Stimulated activated CD8-positive, alpha-beta memory T cell treated with anti-CD3 and anti-CD28 coated beads, Interleukin-12 subunit alpha, Interleukin-12 subunit beta, amount 100 ng/mL, for 1 hour (primary cell): ENCODE results near the gene CPA5.
"Not testable (repeated sequence)": the region's sequence is repeated elsewhere in the genome, so short reads cannot be mapped to it uniquely, and the experiment has no call there.

Experiments
- DNase-seq: peaks from one replicate; pipeline ENCODE4 v3.0.0-alpha.2; 2020; ENCODE audit warnings: low read depth

The CPA5 gene, protein sequence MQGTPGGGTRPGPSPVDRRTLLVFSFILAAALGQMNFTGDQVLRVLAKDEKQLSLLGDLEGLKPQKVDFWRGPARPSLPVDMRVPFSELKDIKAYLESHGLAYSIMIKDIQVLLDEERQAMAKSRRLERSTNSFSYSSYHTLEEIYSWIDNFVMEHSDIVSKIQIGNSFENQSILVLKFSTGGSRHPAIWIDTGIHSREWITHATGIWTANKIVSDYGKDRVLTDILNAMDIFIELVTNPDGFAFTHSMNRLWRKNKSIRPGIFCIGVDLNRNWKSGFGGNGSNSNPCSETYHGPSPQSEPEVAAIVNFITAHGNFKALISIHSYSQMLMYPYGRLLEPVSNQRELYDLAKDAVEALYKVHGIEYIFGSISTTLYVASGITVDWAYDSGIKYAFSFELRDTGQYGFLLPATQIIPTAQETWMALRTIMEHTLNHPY

DNA sequence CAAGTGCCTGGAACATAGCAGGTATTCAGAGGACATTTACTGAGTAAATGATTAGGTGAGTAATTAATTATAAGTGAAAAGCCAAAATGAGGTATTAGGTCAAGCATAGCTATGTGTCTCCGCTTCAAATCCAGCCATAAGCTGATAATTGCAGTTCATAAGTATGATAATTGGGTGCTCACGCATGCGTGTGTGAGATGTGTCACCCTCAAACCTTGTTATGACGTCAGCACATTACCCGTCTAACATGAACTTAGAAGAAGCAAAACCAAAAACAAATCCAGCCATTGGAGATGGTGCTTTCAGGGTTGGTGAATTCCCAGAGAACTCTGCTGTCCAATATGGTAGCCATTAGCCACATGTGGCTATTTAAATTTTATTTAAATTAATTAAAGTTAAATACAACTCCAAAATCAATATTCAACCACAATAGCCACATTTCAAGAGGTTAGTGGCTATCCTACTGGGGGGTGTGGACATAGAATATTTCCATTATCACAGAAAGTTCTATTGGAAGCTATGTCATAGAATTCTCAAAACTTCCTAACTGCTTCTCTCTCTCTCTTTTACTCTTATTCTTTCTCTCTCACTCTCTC is at the start of gene CPA5:
Gene CPA5 (plus strand): TSS at position 546 of the 596 bp plus-strand sequence. CDS start 1,670 bp downstream, outside the sequence.
- DNase-seq = no peak

DNA sequence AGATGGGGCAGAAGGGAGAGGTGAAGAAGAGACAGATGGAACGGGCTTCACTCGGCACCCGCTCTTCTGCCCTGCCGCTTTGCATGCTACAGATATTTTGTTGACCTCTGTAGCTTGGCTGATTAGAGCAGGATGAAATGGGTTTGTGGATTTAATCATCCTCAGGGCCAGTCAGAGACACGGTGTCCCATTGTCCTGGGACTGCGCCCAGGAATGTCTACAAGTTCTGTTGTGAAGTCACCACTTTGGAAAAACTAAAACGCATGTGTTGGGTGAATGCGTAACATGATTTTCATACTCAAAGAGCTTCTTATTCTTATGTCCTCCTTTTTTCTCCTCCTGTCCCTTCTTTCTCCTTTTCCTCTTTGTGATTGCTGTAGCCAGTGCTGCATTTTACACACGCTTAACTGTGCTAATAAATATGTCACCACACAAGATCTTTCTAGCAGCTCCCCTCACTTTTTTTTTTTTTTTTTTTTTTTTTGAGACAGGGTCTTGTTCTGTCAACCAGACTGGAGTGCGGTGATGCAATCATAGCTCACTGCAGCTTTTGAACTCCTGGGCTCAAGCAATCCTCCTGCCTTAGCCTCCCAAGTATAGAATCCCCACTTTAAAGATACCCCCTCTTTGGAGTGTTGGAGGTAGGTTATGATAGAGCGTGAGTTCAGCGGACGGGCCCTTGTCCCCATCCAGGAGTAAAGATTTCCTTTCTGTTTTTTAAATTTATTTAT is 48.2 kb upstream of the CPA5 start:
- no peak for DNase-seq

GRCh38 chr7:130297628-130298543 is 46.7 kb upstream of the CPA5 start:
- no peak for DNase-seq

GRCh38 chr7:130298544-130299326 is 45.9 kb upstream of the CPA5 start:
- DNase-seq = no peak

- no peak for DNase-seq
Observed at GRCh38 chr7:130299866-130300265, 44.8 kb upstream of the CPA5 start.

GRCh38 chr7:130301501-130302020 is 43.1 kb upstream of the CPA5 start:
- DNase-seq = no peak

DNA sequence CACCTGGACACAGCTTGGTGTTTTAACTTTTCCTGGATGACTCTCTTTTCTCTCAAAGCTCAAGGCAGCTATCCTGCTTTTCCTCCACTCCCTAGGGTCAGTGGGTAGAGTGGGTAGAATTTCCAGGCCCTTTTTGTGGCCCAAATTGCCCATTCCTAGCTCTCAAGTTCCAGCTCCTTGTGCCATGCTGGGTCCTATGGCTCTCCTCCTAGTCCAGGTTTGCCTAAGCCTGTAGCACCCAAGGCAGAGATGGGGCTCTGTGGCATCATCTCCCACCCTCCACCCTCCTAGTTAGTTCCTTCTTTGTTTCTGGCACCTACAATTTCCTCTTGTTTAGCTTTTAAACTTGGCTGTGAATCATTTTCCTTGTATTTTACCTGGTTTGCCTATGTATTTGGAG is 42.0 kb upstream of the CPA5 start:
- no peak for DNase-seq

DNA sequence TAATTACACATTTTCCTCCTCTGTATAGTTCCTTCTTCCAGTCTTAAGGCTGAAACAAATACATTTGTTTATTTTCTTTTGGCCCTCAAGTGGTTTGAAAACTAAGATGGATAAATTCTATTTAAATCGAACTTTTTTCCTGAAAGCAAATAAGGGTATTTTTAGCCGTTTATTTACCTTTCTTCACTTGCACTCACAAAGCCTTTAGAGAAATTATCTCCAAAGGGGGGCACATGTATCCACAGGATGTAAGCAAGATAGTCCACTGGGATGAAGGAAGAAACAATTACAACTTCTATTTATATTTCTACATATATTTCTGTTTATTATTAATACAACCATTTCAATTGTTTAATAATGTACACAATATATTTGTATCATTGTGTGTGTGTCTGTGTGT is 41.5 kb upstream of the CPA5 start:
- DNase-seq = no peak

- DNase-seq = no peak
Observed at GRCh38 chr7:130303551-130303950, 41.1 kb upstream of the CPA5 start.

DNA sequence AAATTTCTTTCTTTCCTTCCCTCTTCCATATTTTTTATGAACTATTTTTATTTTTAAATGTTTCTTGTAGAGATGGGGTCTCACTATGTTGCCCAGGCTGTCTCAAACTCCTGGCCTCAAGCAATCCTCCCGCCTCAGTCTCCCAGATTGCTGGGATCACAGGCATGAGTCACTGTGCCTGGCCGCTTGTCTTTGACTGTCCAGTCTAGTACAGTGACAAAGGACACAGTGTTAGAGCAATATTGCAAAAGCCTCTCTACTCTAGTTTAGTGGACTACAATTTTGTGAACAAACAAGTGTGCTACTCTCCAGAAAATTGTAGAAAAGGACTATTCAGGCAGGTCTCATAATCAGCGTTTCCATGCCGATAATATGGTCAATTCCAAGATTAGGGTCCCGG is 40.6 kb upstream of the CPA5 start:
- DNase-seq = no peak

- DNase-seq = no peak
Observed at GRCh38 chr7:130304878-130305277, 39.7 kb upstream of the CPA5 start.

- no peak for DNase-seq
Observed at GRCh38 chr7:130305433-130306042, 39.1 kb upstream of the CPA5 start.

DNA sequence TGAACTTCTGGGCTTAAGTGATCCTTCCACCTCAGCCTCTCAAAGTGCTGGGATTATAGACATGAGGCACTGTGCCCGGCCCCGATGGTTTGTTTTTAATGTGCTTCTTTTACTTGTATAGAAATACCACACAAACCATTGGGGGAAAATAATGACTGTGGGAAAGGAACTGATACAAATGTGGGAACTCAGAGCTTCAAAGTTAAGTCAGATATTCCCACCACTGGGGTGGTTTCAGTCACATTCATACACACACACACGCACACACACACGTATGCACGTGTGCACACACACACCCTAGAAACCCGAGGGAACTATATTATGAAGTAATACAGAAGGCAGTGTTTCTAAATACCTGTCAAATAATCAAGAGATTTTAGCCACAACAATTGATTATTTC is 34.6 kb upstream of the CPA5 start:
- no peak for DNase-seq

GRCh38 chr7:130314305-130314704 is 30.3 kb upstream of the CPA5 start:
- no peak for DNase-seq

DNA sequence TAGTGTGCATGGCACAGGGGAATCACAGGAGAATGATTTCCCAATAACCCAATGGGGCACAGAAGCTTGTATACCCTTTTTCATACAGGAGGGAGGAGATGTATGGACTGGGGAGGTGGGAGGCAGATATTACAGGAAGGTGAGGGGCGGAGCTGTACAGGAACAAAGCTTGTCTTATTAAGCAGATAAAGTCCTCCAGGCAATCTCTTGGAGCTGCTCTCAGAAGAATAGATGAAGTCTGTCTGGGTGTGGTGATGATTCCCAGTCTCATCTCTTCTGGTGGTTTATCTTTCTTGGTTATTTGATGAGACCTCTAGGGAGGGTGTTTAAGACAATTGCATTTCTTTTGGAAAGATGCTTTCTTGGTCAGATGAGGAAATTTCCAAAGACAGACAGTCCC is 25.1 kb upstream of the CPA5 start:
- DNase-seq = no peak

GRCh38 chr7:130321542-130322229 is 22.9 kb upstream of the CPA5 start:
- DNase-seq = not testable (repeated sequence)

DNA sequence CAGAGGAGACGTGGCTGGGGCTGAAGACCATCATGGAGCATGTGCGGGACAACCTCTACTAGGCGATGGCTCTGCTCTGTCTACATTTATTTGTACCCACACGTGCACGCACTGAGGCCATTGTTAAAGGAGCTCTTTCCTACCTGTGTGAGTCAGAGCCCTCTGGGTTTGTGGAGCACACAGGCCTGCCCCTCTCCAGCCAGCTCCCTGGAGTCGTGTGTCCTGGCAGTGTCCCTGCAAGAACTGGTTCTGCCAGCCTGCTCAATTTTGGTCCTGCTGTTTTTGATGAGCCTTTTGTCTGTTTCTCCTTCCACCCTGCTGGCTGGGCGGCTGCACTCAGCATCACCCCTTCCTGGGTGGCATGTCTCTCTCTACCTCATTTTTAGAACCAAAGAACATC is 22.0 kb upstream of the CPA5 start:
- no peak for DNase-seq

- DNase-seq = no peak
Observed at GRCh38 chr7:130324306-130324943, 20.2 kb upstream of the CPA5 start.

DNA sequence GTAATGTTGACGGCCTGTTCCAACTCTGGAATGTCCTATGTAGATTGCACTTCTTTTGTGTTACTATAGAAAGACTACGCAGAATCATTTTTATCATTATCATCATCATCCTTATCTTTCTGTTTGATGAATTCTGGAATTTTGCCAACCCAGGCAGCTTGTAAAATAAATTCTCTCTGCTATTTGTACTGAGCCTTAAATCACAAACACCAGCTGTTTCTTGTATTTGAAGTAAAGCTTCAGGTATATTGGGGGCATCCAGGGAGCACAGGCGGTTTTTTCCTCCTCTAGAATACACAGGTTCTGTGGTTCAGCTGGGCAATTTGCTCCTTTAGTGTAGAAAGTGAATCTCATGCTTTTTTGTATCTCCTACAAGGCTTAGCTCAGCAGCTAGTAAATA is 14.9 kb upstream of the CPA5 start:
- no peak for DNase-seq
